Measurements from ENCODE around the gene LEF1. TPM values are rescaled to one million over a fixed set of nuclear protein-coding genes. Genes with fewer than 3 reads are reported as not detected.
A peak's percentile ranks its signal among the peaks of the same experiment; 100 is the strongest.

LEF1 gene
- polyA plus RNA-seq, 6 donors from 2014 or later: 4.9 to 27.9 (median 9.0) TPM

GRCh38 chr4:108192935-108193334 lies 24.2 kb upstream of the LEF1 start:
- Mint-ChIP-seq H3K27ac (no peak overlapping the region), H3K4me3 (no peak overlapping the region), H3K9me3 (no peaks in the 10 kb centered on the region), H3K27me3 (peaks cover 6 to 25% (median 11%) of the 10 kb centered on the region in 3 donors), H3K4me1 (no peaks in the 10 kb centered on the region), H3K36me3 (no peaks in the 10 kb centered on the region)
- DNase-seq (no peak), ATAC-seq (ENCODE audit: low read depth in 2 of 2) (no peak)

GRCh38 chr4:108192056-108192455 lies 23.3 kb upstream of the LEF1 start:
- Mint-ChIP-seq H3K4me1 (no peaks in the 10 kb centered on the region), H3K36me3 (no peaks in the 10 kb centered on the region), H3K27me3 (peaks cover 6 to 25% (median 11%) of the 10 kb centered on the region in 3 donors), H3K9me3 (no peaks in the 10 kb centered on the region), H3K4me3 (no peak overlapping the region), H3K27ac (no peak overlapping the region)
- DNase-seq: no peak
- no peak for ATAC-seq (ENCODE audit: low read depth in 2 of 2)

DNA sequence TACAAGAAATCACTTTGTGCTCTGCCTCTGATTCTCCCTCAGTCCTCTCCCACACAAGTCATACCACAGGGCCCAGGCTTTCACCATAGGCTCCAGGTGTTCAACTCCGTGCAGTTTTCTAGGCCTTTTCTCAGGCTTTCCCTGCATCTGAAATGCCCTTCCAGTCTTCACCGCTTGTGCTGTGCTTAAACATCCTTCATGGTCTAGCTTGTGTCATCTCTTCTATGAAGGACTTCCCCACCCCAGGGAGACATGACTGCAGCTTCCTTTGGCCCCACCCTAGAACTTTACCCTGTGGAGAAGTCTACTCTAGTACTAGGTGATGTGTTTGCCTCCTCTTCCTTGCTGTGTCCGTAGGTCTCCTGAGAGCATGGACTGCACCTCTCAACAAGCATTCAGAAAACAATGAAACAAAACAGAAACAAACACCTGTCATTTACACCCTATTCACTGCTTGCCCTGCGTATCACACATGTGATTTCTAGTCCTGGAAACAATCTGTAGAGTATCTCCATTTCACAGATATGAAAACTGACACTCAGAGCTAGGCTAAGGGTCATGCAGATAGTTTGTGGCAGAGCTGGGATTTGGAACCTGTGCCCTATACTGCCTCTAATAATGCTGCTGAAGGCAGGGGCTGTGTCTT lies 22.7 kb upstream of the LEF1 start:
- Mint-ChIP-seq H3K9me3 (no peaks in the 10 kb centered on the region), H3K4me1 (no peaks in the 10 kb centered on the region), H3K27me3 (peaks cover 6 to 25% (median 11%) of the 10 kb centered on the region in 3 donors), H3K27ac (no peak overlapping the region), H3K4me3 (no peak overlapping the region), H3K36me3 (no peaks in the 10 kb centered on the region)
- no peak for DNase-seq
- no peak for ATAC-seq (ENCODE audit: low read depth in 2 of 2)

- H3K27ac Mint-ChIP-seq: no peak overlapping the region
- ATAC-seq (ENCODE audit: low read depth in 2 of 2): no peak
Measured at GRCh38 chr4:108188770-108189169, 20.0 kb upstream of the LEF1 start.

GRCh38 chr4:108185252-108185651 lies 16.5 kb upstream of the LEF1 start:
- peaks cover 0 to 14% (median 4%) of the 10 kb centered on the region in 3 donors for H3K27me3 Mint-ChIP-seq
- H3K9me3 Mint-ChIP-seq: peaks cover 0 to 2% (median 0%) of the 10 kb centered on the region in 7 donors
- no peak for DNase-seq
- no peaks in the 10 kb centered on the region for H3K36me3 Mint-ChIP-seq
- no peak overlapping the region for H3K4me3 Mint-ChIP-seq
- ATAC-seq (ENCODE audit: low read depth in 2 of 2): no peak
- H3K4me1 Mint-ChIP-seq: peaks cover 0 to 3% (median 0%) of the 10 kb centered on the region in 3 donors
- no peak overlapping the region for H3K27ac Mint-ChIP-seq

More at GRCh38 chr4:108188770-108189169, 20.0 kb upstream of the LEF1 start:
- no peaks in the 10 kb centered on the region for H3K4me1 Mint-ChIP-seq
- DNase-seq: no peak
- no peak overlapping the region for H3K4me3 Mint-ChIP-seq
- H3K36me3 Mint-ChIP-seq: no peaks in the 10 kb centered on the region
- no peaks in the 10 kb centered on the region for H3K9me3 Mint-ChIP-seq
- H3K27me3 Mint-ChIP-seq: peaks cover 6 to 25% (median 11%) of the 10 kb centered on the region in 3 donors

GRCh38 chr4:108184453-108185049 lies 15.8 kb upstream of the LEF1 start:
- Mint-ChIP-seq H3K36me3 (no peaks in the 10 kb centered on the region), H3K9me3 (peaks cover 0 to 5% (median 0%) of the 10 kb centered on the region in 7 donors), H3K27ac (no peak overlapping the region), H3K27me3 (peaks cover 0 to 13% (median 0%) of the 10 kb centered on the region in 3 donors), H3K4me3 (no peak overlapping the region), H3K4me1 (peaks cover 0 to 7% (median 0%) of the 10 kb centered on the region in 3 donors)
- DNase-seq: no peak
- ATAC-seq (ENCODE audit: low read depth in 2 of 2): no peak

DNA sequence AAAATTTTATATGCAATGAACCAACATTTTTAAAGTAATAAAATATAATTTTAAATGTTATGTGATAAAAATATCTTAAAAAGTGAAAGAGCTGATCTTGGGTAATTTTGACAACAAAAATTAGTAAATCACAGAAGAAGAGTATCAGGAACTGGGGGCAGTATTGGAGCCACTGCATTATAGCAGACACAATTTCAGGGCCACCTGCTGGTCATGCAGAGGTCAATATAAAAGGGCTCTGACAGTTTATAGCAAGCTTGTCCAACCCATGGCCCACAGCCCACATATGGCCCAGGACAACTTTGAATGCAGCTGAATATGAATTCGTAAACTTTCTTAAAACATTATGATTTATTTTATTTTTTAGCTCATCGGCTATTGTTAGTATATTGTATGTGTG lies 13.0 kb upstream of the LEF1 start:
- Mint-ChIP-seq H3K36me3 (no peaks in the 10 kb centered on the region), H3K27me3 (peaks cover 6 to 13% (median 7%) of the 10 kb centered on the region in 3 donors), H3K9me3 (peaks cover 0 to 5% (median 0%) of the 10 kb centered on the region in 7 donors), H3K4me3 (no peak overlapping the region), H3K4me1 (peaks cover 0 to 7% (median 0%) of the 10 kb centered on the region in 3 donors), H3K27ac (no peak overlapping the region)
- ATAC-seq (ENCODE audit: low read depth in 2 of 2) (peak in 1 of 2 donors; percentile 28), DNase-seq (no peak)

- Mint-ChIP-seq H3K27me3 (peaks cover 7 to 14% (median 13%) of the 10 kb centered on the region in 3 donors), H3K36me3 (no peaks in the 10 kb centered on the region), H3K9me3 (peaks cover 0 to 5% (median 0%) of the 10 kb centered on the region in 7 donors), H3K4me3 (peak overlapping the region in 1 of 8 donors; percentile 35), H3K27ac (peak overlapping the region in 1 of 6 donors; percentile 79), H3K4me1 (peaks cover 0 to 7% (median 0%) of the 10 kb centered on the region in 3 donors)
- no peak for DNase-seq
- ATAC-seq (ENCODE audit: low read depth in 2 of 2): no peak
Measured at GRCh38 chr4:108180513-108180912, 11.8 kb upstream of the LEF1 start.

DNA sequence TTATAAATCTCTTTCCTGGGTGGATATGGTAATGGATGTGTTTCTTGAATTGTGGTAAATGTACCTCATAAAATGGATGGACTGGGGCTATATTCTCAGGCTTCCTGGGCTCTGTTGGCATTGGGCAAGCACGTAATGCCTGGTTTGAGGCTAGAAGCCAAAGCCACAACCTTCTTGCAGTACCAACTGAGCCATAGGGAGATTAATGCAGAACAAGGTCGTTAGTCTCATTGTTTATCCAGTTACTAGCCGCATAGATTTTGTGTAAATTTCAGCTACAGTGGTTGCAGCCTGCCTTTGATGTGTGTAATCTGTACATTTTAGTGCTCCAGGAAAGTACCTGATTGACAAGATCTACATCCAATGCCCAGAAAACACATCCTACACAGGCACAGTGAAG lies 7.2 kb upstream of the LEF1 start:
- Mint-ChIP-seq H3K9me3 (peaks cover 0 to 5% (median 0%) of the 10 kb centered on the region in 7 donors), H3K27ac (no peak overlapping the region), H3K36me3 (no peaks in the 10 kb centered on the region), H3K4me3 (no peak overlapping the region), H3K27me3 (peaks cover 22 to 43% (median 40%) of the 10 kb centered on the region in 3 donors), H3K4me1 (peaks cover 5 to 32% (median 17%) of the 10 kb centered on the region in 3 donors)
- DNase-seq (no peak), ATAC-seq (ENCODE audit: low read depth in 2 of 2) (no peak)

DNA sequence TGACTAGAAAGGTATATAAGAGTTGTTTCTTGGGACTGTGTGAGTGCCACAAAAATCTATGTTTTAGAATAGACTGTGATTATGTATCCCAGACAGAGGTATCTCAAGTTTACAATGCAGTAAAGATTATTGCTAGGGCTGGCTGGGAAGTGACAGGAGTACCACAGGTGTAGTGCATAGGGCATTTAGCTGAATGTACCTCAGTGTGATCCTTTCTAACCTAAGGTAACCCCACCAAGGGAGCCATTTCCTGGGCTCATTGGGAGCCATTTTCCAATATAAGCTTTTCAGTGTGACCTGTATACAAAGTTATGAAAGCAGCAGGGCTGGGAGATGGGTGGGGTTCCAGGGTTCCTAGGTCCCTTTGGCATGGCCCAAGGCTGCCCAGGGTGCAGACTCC lies 6.1 kb upstream of the LEF1 start:
- H3K4me1 Mint-ChIP-seq: peaks cover 9 to 34% (median 21%) of the 10 kb centered on the region in 3 donors
- no peaks in the 10 kb centered on the region for H3K36me3 Mint-ChIP-seq
- no peak overlapping the region for H3K27ac Mint-ChIP-seq
- ATAC-seq (ENCODE audit: low read depth in 2 of 2): no peak
- H3K9me3 Mint-ChIP-seq: no peaks in the 10 kb centered on the region
- H3K4me3 Mint-ChIP-seq: peak overlapping the region in 1 of 8 donors; percentile 78
- DNase-seq: no peak
- peaks cover 33 to 54% (median 40%) of the 10 kb centered on the region in 3 donors for H3K27me3 Mint-ChIP-seq

DNA sequence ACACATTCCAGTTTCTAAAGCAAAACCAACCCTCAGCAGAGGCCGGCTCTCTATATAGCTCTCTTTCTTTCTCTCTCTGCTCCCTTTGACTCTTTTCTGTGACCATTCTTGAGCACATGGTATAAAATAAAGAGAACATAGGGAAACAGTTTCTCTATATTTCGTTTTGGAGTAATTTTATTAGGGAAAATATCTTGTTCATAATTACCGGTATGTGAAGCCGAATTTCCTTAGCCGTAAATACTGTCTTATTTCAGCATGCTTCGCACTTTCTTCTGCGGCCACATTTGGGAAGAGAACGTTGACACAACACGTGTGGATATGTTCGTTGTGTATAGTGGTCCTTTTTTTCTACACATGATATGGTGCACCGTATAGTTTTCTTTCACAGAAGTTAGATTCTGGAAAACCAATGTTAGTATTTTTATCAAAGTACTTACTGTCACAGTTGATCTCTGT lies 4.9 kb upstream of the LEF1 start:
- DNase-seq (no peak), ATAC-seq (ENCODE audit: low read depth in 2 of 2) (no peak)
- H3K9me3 Mint-ChIP-seq: no peaks in the 10 kb centered on the region
- H3K27ac Mint-ChIP-seq: no peak overlapping the region
- H3K4me1 Mint-ChIP-seq: peaks cover 18 to 46% (median 30%) of the 10 kb centered on the region in 3 donors
- H3K27me3 Mint-ChIP-seq: peaks cover 45 to 66% (median 50%) of the 10 kb centered on the region in 3 donors
- H3K36me3 Mint-ChIP-seq: peaks cover 0 to 10% of the 10 kb centered on the region in 2 donors
- H3K4me3 Mint-ChIP-seq: peak overlapping the region; percentile 74 to 96 (median 89)

DNA sequence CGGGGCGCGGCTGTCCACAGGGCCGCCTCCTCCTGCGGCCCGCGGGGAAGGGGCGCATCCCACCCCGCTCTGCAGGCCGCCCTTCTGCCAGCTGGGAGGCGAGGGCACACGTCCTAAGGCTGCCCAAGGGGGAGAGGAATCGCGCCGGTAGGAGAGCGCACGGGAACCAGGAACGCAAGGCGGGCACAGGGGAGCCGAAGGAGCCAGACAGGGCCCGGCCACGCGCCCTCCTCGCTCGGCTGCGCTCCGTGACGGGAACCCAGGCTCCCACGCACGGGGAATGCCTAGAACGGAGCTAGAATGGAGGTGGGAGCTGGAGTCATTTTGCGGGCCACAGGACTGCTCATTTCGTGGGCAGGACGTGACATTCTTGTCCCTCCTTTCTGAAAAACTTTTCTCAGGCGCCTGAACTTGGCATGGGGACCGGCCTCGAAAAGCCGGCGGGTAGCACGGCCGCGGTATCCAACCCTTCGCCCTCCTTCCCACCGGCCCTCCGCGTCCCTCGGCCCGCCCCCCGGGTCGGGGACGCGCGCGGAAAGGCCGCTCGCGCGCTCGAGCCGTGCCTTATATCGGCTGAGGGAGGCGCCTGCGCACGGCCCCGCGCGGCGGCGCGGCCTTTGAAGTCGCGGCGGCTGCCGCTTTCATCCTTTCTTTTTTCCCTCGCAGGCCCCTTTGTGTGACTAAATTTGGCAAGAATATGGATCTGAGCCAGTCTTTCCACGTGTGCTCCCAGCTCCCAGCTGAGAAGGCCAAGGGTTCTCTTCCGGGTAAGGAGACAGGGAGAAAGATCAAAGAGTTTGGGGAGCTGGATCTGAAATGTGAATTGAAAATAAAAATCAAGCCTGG lies 4.2 kb upstream of the LEF1 start:
- Mint-ChIP-seq H3K9me3 (no peaks in the 10 kb centered on the region), H3K4me3 (peak overlapping the region; percentile 74 to 96 (median 89)), H3K36me3 (peaks cover 0 to 10% of the 10 kb centered on the region in 2 donors), H3K27ac (peak overlapping the region in 1 of 6 donors; percentile 60), H3K27me3 (peaks cover 45 to 71% (median 52%) of the 10 kb centered on the region in 3 donors), H3K4me1 (peaks cover 23 to 46% (median 33%) of the 10 kb centered on the region in 3 donors)
- peak; percentile 57 to 59 for ATAC-seq (ENCODE audit: low read depth in 2 of 2)
- peak; percentile 35 for DNase-seq

GRCh38 chr4:108172231-108172752 lies 3.6 kb upstream of the LEF1 start:
- ATAC-seq (ENCODE audit: low read depth in 2 of 2): peak; percentile 34 to 35
- peaks cover 48 to 69% (median 55%) of the 10 kb centered on the region in 3 donors for H3K27me3 Mint-ChIP-seq
- peaks cover 27 to 51% (median 37%) of the 10 kb centered on the region in 3 donors for H3K4me1 Mint-ChIP-seq

More at GRCh38 chr4:108172231-108172752, 3.6 kb upstream of the LEF1 start:
- peaks cover 0 to 10% of the 10 kb centered on the region in 2 donors for H3K36me3 Mint-ChIP-seq
- H3K4me3 Mint-ChIP-seq: peak overlapping the region; percentile 65 to 94 (median 84)
- peak; percentile 2 for DNase-seq
- H3K27ac Mint-ChIP-seq: peak overlapping the region in 2 of 6 donors; percentile 54 to 74
- no peaks in the 10 kb centered on the region for H3K9me3 Mint-ChIP-seq
